RCC 7860 (cell line): ENCODE data around the gene AZI2.

Source experiments
- DNase-seq: peaks from one replicate; pipeline ENCODE4 v3.0.0-alpha.2; 2015; ENCODE audit warnings: low spot score
- FAIRE-seq: peaks from 2 replicates; lab custom pipeline; 2012; peaks lifted over from hg19 to GRCh38; lab: Jason Lieb, UNC

AZI2 gene

GRCh38 chr3:28301688-28302087, 46.9 kb downstream of the AZI2 start:
- no peak for FAIRE-seq
- no peak for DNase-seq

- FAIRE-seq (no peak), DNase-seq (no peak)
These were observed 48.2 kb downstream of the AZI2 start for GRCh38 chr3:28300345-28300962.

DNA sequence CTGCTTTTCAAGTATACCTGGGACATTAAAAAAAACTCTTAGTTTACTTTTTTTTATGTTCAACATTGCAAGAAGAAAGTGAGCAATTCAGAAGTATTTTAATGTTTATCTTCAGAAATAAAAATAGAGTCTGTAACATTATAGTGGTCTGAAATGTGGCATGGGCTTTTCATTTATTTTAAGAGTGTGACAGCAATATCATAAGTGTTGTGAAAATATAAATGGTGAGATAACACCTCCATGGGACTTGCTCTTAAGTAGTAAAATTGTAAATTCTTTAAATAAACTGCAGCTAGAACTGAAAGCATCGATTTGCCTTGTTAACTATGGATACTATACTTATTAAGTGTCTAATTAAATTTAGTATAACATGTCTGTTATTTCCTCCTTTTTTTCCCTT, 48.9 kb downstream of the AZI2 start:
- FAIRE-seq, result no peak
- no peak for DNase-seq

DNA sequence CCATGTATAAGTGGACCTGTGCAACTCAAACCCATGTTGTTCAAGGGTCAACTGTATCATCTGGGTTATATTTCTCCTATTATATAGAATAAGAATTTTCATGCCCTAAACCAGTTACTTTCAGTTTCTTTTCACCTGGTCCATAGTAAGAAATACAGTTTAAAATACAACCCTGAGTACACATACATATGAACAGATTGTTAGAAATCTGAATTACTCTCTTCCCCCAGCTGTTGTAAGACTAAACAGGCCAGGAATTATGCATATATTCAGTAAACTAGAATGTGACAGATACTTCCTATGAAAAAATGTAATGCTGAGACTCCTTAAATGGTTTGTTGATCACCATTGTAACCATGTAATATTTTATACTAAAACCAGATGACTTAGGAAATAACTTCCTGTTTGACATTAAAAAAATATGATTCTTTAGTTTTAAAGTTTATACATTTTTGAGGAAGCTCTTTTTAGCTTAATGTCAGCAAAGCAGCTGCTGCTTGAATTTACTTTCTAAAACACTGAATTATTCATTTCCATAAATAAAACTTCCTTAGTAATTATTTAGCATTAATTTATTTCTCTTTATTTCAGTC, 52.6 kb downstream of the AZI2 start:
- FAIRE-seq (no peak), DNase-seq (no peak)

DNA sequence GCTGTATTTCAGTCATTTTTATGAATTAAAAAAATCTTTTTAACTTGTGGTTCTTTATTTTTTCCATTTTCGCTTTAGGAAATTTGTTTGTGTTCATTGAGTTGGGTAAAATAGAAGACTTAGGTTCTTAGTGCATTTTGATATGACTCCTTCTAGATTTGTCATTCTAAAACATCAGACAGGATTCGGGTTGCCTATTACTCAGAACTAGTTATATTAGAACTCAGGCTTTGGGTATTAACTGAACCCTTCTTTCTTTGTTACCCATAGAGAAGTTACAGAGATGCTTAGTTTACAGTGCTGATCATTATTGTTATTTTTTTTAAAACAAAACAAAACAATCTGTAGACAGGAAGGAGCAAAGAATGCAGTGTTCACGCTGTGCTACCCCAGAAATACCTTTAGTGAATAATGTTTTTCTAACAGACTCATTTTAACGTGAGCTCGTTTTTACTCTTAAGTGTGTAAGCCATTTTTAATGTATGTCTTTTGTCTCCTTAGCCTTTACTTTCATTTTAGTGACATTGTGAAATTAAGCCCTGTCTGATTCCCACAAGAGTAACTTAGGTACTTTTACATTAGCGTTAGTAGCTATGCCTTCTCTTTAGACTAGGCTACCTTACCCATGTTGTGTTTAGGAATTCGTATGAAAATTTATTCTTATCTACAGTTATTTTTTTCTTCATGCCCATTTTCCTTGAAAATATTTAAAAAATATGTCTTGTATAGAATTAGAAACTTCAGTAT, 53.8 kb downstream of the AZI2 start:
- DNase-seq, result no peak
- FAIRE-seq, result no peak

DNA sequence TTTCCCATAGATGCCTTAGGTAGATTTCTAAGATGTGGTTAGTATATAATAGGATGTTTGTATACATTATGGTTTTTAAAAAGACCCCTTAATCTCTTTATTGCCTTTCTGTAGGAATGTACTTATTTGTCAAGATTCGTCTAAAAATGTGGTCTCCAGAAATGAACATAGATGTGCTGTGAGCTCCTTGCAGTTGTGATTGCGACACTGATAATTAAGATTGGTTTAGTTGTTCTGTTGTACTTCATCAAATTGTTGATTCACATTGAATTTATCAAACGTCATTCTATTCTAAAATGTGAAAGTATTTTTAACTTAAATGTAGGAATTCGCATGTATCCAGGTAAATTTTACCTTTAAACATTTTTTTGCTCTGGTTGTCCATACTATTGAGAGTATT, 56.0 kb downstream of the AZI2 start:
- no peak for FAIRE-seq
- DNase-seq, result no peak

DNA sequence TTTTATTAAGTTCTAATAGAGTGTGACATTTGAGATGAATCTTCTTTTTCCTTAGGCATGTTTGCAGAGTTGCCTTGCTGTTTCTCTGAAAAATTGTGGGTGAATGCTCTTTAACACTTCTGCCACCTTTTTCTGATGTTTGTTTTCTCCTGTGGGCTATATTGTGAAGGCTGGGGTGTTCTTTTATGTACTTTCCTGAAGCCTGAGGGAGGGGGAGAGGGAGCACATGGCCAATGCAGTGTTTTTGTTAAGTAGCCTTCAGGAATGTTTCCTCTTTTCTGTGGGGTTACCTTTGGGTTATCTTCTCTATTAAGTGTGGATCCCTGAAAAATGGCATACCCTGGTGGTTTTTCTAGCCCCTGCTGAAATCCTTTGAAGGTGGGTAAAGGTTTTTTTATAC, 57.0 kb downstream of the AZI2 start:
- FAIRE-seq (no peak), DNase-seq (no peak)

DNA sequence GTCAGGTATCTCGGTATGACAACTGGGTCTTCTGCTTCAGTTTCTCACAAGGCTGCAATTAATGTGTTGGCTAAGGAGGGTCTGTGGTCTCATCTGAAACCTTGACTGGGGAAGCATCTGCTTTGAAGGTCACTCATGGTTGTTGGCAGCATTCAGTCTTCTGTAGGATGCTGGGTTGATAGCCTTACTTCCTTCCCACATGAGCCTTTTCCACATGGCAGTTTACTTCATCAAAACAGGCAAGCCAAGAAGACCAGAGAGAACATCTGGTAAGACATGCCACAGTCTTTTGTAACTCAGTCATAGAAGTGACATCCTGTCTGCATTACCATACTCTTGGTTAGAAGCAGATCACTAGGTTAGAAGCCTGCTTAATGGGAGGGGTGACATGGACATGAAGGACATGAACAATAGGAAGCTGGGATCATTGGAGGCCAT, 57.7 kb downstream of the AZI2 start:
- FAIRE-seq, result no peak
- no peak for DNase-seq

DNA sequence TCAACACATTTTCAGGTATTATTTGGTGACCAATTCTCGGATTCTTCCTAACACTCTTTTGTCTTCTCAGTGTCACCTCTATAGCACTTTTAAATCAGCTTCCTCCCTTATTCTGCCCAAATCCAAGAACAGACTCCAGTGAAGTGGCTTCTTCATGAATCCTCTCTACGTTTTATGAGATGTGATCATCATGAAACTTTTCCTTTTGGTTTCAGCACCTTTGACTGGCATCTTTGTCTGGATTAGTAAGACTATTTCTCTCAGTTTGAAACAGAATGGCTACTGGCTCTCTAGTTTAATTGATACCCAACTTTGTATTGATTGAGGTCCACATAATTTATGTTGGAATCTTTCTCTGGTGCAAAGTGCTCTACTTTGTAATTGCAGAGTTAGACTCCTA, 61.6 kb downstream of the AZI2 start:
- FAIRE-seq (no peak), DNase-seq (no peak)

GRCh38 chr3:28286595-28286994, 62.0 kb downstream of the AZI2 start:
- peak; percentile 59 for FAIRE-seq
- DNase-seq, result peak; percentile 16

DNA sequence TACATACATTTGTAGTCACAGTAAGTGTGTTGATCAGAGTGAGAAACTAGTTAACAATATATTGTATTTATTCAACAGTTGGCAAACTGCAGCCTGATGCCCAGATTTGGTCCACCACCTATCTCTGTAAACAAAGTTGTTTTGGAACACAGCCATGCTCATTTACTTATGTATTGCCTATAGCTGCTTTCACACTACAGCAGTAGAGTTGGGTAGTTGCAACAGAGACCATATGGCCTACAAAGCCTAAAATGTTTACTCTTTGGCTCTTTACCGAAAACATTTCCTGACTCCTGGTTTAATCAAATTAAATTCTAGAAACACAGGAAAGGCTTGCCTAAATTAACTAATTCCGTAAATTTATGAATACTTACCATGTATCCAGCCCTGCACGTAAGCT, 67.8 kb downstream of the AZI2 start:
- FAIRE-seq (no peak), DNase-seq (no peak)

DNA sequence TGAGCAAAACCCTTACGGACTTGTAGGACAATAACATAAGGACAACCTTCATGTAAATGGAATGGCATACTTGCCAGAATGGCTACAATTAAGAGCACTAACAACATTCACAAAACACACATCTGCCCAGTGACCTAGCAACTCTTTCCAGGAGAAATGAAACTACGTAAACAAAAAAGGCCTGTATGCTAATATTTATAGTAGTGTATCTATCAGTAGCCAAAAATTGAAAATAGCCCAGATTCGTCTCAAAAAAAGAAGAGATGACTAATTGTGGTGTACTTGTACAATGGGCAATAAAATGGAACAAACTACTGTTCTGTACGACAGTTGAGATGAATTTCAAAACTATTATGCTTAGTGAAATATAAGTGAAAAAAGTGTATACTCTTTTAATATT, 68.9 kb downstream of the AZI2 start:
- FAIRE-seq (no peak), DNase-seq (no peak)

- no peak for FAIRE-seq
- no peak for DNase-seq
These were observed 69.7 kb downstream of the AZI2 start for GRCh38 chr3:28278918-28279317.

- DNase-seq, result no peak
- FAIRE-seq, result no peak
These were observed 74.8 kb downstream of the AZI2 start for GRCh38 chr3:28273837-28274236.
